ENCODE measurements around the gene OGT. TPM values are rescaled to one million over a fixed set of nuclear protein-coding genes. Genes with fewer than 3 reads are reported as not detected.
"Not testable (repeated sequence)": the region's sequence is repeated elsewhere in the genome, so short reads cannot be mapped to it uniquely, and the experiment has no call there.

OGT gene
- total RNA-seq, 1 experiment from 2014 or later = 32.4 TPM

GRCh38 chrX:71586929-71587328 is 54.0 kb downstream of the OGT start:
- no peak for DNase-seq (ENCODE audit: low read depth)

GRCh38 chrX:71593210-71593609 is 60.3 kb downstream of the OGT start:
- not testable (repeated sequence) for DNase-seq (ENCODE audit: low read depth)

- no peak for DNase-seq (ENCODE audit: low read depth)
These were observed 67.1 kb downstream of the OGT start for GRCh38 chrX:71599965-71600364.

- DNase-seq (ENCODE audit: low read depth) = no peak
These were observed 70.7 kb downstream of the OGT start for GRCh38 chrX:71603618-71604017.

- no peak for DNase-seq (ENCODE audit: low read depth)
These were observed 71.2 kb downstream of the OGT start for GRCh38 chrX:71604141-71604540.

GRCh38 chrX:71604796-71605568 is 72.1 kb downstream of the OGT start:
- DNase-seq (ENCODE audit: low read depth) = no peak

GRCh38 chrX:71606536-71607216 is 73.8 kb downstream of the OGT start:
- no peak for DNase-seq (ENCODE audit: low read depth)

- no peak for DNase-seq (ENCODE audit: low read depth)
These were observed 74.6 kb downstream of the OGT start for GRCh38 chrX:71607488-71607887.

GRCh38 chrX:71609095-71609750 is 76.3 kb downstream of the OGT start:
- DNase-seq (ENCODE audit: low read depth) = no peak

- not testable (repeated sequence) for DNase-seq (ENCODE audit: low read depth)
These were observed 78.8 kb downstream of the OGT start for GRCh38 chrX:71611736-71612135.

GRCh38 chrX:71612256-71612655 is 79.4 kb downstream of the OGT start:
- no peak for DNase-seq (ENCODE audit: low read depth)

GRCh38 chrX:71615056-71615455 is 82.2 kb downstream of the OGT start:
- no peak for DNase-seq (ENCODE audit: low read depth)

- DNase-seq (ENCODE audit: low read depth) = no peak
These were observed 83.0 kb downstream of the OGT start for GRCh38 chrX:71615954-71616353.

GRCh38 chrX:71616672-71617529 is 84.0 kb downstream of the OGT start:
- DNase-seq (ENCODE audit: low read depth) = no peak

- no peak for DNase-seq (ENCODE audit: low read depth)
These were observed 84.8 kb downstream of the OGT start for GRCh38 chrX:71617742-71618141.

GRCh38 chrX:71618303-71618721 is 85.4 kb downstream of the OGT start, which contains the start of gene CXCR3:
Gene CXCR3, minus strand, starts transcription at chrX:71618511. Its CDS starts 62 bp downstream, at chrX:71618449.
- DNase-seq (ENCODE audit: low read depth) = peak; percentile 5

- no peak for DNase-seq (ENCODE audit: low read depth)
These were observed 85.9 kb downstream of the OGT start for GRCh38 chrX:71618787-71619186.

- no peak for DNase-seq (ENCODE audit: low read depth)
These were observed 86.3 kb downstream of the OGT start for GRCh38 chrX:71619193-71619592.

GRCh38 chrX:71619986-71620385 is 87.1 kb downstream of the OGT start:
- no peak for DNase-seq (ENCODE audit: low read depth)

- no peak for DNase-seq (ENCODE audit: low read depth)
These were observed 88.7 kb downstream of the OGT start for GRCh38 chrX:71621603-71622002.

GRCh38 chrX:71622032-71622575 is 89.2 kb downstream of the OGT start:
- no peak for DNase-seq (ENCODE audit: low read depth)
